WTC11 (cell line): ENCODE data around the gene SEMA6C. TPM values are rescaled to one million over a fixed set of nuclear protein-coding genes. Genes with fewer than 3 reads are reported as not detected.

Experiments
- ATAC-seq: fragments of 200-7000 bp; cut with Tn5 transposase; 2 replicates; pipeline ENCODE4 v1.10.0; 2021; ENCODE audit warnings: mild to moderate bottlenecking, moderate library complexity
- CTCF ChIA-PET: fragments of 300-600 bp; sonication (Branson Sonifier 250); formaldehyde crosslinking; loops from one replicate; lab custom pipeline; 2021; ENCODE audit warnings: antibody characterized with exemption; lab: Charles Lee
- POLR2A ChIA-PET: fragments of 350-600 bp; sonication (Branson Sonifier 250); formaldehyde crosslinking; loops from one replicate; lab custom pipeline; 2021; ENCODE audit warnings: antibody characterized with exemption; lab: Charles Lee
- DNase-seq: peaks from one replicate; pipeline ENCODE4 v3.0.0; 2021; ENCODE audit warnings: low spot score
- H3K27ac Mint-ChIP-seq: 2 replicates; pipeline ENCODE4 v1.8.0; 2021; ENCODE audit warnings: mixed read lengths
- H3K27me3 Mint-ChIP-seq: 2 replicates; pipeline ENCODE4 v1.8.0; 2021; ENCODE audit warnings: low read depth, mild to moderate bottlenecking, moderate library complexity, mixed read lengths
- H3K36me3 Mint-ChIP-seq: 2 replicates; pipeline ENCODE4 v1.8.0; 2021; ENCODE audit warnings: mixed read lengths
- H3K4me1 Mint-ChIP-seq: 2 replicates; pipeline ENCODE4 v1.8.0; 2022; ENCODE audit warnings: mixed read lengths
- H3K4me3 Mint-ChIP-seq: 2 replicates; pipeline ENCODE4 v1.8.0; 2021; ENCODE audit warnings: mild to moderate bottlenecking, moderate library complexity, mixed read lengths
- H3K9me3 Mint-ChIP-seq: 2 replicates; pipeline ENCODE4 v1.8.0; 2021; ENCODE audit warnings: mixed read lengths
- E2F5 ChIP-seq: sonication (generic); formaldehyde crosslinking; IDR thresholded peaks from 2 replicates; pipeline ENCODE4 v1.8.1; 2022; ENCODE audit warnings: mild to moderate bottlenecking, moderate library complexity, missing genetic modification reagents
- FOXK1 ChIP-seq: sonication (generic); formaldehyde crosslinking; IDR thresholded peaks from 2 replicates; pipeline ENCODE4 v1.8.0; 2022; ENCODE audit warnings: mild to moderate bottlenecking, moderate library complexity, missing genetic modification reagents
- HMGXB4 ChIP-seq: sonication (generic); formaldehyde crosslinking; IDR thresholded peaks from 2 replicates; pipeline ENCODE4 v1.8.1; 2023; ENCODE audit warnings: mild to moderate bottlenecking, moderate library complexity, missing genetic modification reagents
- NFE2L1 ChIP-seq: sonication (generic); formaldehyde crosslinking; IDR thresholded peaks from 2 replicates; pipeline ENCODE4 v1.8.1; 2023; ENCODE audit warnings: missing genetic modification reagents
- NR2C2 ChIP-seq: sonication (generic); formaldehyde crosslinking; IDR thresholded peaks from 2 replicates; pipeline ENCODE4 v1.8.0; 2022; ENCODE audit warnings: mild to moderate bottlenecking, missing genetic modification reagents
- STAT6 ChIP-seq: sonication (generic); formaldehyde crosslinking; conservative IDR thresholded peaks from 2 replicates; pipeline ENCODE4 v1.8.1; 2023; ENCODE audit warnings: mild to moderate bottlenecking, low read depth, missing genetic modification reagents, moderate library complexity
- TEAD4 ChIP-seq: sonication (generic); formaldehyde crosslinking; IDR thresholded peaks from 2 replicates; pipeline ENCODE4 v1.8.0; 2022; ENCODE audit warnings: mild to moderate bottlenecking, missing genetic modification reagents
- ZNF425 ChIP-seq: fragments of 250-450 bp; sonication (Bioruptor Pico); conservative IDR thresholded peaks from 2 replicates; pipeline ENCODE4 v1.9.0; 2021; ENCODE audit warnings: mild to moderate bottlenecking
- total RNA-seq: library from RNA; stranded (reverse); gene quantifications from 3 replicates; pipeline ENCODE4 v1.2.3, GENCODE V29; 2021
- TF ChIP-seq, protein P1 (sequence below): sonication (generic); formaldehyde crosslinking; IDR thresholded peaks from 2 replicates; pipeline ENCODE4 v1.8.0; 2022; ENCODE audit warnings: mild to moderate bottlenecking, missing genetic modification reagents
- TF ChIP-seq, protein P2 (sequence below): sonication (generic); formaldehyde crosslinking; IDR thresholded peaks from 2 replicates; pipeline ENCODE4 v1.8.0; 2022; ENCODE audit warnings: mild to moderate bottlenecking, missing genetic modification reagents
- TF ChIP-seq, protein P3 (sequence below): sonication (generic); formaldehyde crosslinking; IDR thresholded peaks from 2 replicates; pipeline ENCODE4 v1.8.1; 2022; ENCODE audit warnings: low read depth, missing genetic modification reagents, borderline replicate concordance

SEMA6C gene
- total RNA-seq, 1 experiment from 2014 or later, result 21.0 TPM

DNA sequence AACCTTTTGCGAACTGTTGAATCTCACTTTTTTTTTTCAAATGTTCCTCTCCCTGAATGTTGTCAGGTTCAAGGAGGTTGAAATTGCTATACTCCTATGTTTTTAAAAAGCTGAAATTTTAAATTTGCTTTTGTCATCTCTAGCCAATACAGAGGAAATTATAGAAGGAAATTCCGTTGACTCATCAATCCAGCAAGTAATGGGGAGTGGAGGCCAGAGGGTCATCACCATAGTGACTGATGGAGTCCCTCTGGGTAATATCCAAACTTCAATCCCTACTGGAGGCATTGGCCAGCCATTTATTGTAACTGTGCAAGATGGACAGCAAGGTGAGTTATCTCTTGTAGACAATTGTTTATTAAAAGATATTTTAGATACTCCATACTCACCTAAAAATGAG lies 39.5 kb downstream of the SEMA6C start:
- H3K4me3 Mint-ChIP-seq, result no peak overlapping the region
- ChIA-PET POLR2A (no interaction called here), CTCF (interaction anchor here (0.6 to 0.9 kb wide), 3 partner anchors 50 to 196 kb away, joined by 3 to 4 read pairs (median 4); partner anchors contain the start of gene TNFAIP8L2)
- H3K36me3 Mint-ChIP-seq, result no peaks in the 10 kb centered on the region
- DNase-seq, result no peak
- no peaks in the 10 kb centered on the region for H3K27me3 Mint-ChIP-seq
- TF ChIP-seq, protein P1, sequence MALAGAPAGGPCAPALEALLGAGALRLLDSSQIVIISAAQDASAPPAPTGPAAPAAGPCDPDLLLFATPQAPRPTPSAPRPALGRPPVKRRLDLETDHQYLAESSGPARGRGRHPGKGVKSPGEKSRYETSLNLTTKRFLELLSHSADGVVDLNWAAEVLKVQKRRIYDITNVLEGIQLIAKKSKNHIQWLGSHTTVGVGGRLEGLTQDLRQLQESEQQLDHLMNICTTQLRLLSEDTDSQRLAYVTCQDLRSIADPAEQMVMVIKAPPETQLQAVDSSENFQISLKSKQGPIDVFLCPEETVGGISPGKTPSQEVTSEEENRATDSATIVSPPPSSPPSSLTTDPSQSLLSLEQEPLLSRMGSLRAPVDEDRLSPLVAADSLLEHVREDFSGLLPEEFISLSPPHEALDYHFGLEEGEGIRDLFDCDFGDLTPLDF, result no peak
- TF ChIP-seq E2F5 (CRISPR knock-in tag), result no peak
- TF ChIP-seq STAT6, result no peak
- TF ChIP-seq TEAD4 (CRISPR knock-in tag), result no peak
- TF ChIP-seq HMGXB4 (CRISPR knock-in tag), result no peak
- TF ChIP-seq, protein P2, sequence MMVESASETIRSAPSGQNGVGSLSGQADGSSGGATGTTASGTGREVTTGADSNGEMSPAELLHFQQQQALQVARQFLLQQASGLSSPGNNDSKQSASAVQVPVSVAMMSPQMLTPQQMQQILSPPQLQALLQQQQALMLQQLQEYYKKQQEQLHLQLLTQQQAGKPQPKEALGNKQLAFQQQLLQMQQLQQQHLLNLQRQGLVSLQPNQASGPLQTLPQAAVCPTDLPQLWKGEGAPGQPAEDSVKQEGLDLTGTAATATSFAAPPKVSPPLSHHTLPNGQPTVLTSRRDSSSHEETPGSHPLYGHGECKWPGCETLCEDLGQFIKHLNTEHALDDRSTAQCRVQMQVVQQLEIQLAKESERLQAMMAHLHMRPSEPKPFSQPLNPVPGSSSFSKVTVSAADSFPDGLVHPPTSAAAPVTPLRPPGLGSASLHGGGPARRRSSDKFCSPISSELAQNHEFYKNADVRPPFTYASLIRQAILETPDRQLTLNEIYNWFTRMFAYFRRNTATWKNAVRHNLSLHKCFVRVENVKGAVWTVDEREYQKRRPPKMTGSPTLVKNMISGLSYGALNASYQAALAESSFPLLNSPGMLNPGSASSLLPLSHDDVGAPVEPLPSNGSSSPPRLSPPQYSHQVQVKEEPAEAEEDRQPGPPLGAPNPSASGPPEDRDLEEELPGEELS, result no peak
- no peak for TF ChIP-seq ZNF425 (CRISPR knock-in tag)
- TF ChIP-seq, protein P3, sequence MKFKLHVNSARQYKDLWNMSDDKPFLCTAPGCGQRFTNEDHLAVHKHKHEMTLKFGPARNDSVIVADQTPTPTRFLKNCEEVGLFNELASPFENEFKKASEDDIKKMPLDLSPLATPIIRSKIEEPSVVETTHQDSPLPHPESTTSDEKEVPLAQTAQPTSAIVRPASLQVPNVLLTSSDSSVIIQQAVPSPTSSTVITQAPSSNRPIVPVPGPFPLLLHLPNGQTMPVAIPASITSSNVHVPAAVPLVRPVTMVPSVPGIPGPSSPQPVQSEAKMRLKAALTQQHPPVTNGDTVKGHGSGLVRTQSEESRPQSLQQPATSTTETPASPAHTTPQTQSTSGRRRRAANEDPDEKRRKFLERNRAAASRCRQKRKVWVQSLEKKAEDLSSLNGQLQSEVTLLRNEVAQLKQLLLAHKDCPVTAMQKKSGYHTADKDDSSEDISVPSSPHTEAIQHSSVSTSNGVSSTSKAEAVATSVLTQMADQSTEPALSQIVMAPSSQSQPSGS (CRISPR knock-in tag), result no peak
- no peak for TF ChIP-seq FOXK1 (CRISPR knock-in tag)
- no peak for ATAC-seq
- H3K4me1 Mint-ChIP-seq, result no peaks in the 10 kb centered on the region
- no peaks in the 10 kb centered on the region for H3K9me3 Mint-ChIP-seq
- H3K27ac Mint-ChIP-seq, result no peak overlapping the region

DNA sequence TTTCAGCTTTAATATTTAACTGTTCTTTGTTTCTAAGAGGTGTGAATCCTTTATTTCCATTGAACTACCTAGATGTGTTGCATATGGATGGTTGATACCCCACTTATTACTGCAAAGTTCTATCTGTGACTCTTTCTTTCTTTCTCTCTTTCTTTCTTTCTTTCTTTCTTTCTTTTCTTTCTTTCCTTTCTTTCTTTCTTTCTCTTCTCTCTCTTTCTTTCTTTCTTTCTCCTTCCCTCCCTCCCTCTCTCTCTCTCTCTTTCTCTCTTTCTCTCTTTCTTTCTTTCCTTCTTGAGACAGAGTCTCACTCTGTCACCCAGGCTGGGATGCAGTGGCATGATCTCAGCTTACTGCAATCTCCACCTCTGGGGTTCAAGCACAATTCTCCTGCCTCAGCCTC lies 41.8 kb downstream of the SEMA6C start:
- H3K4me3 Mint-ChIP-seq, result no peak overlapping the region
- no peaks in the 10 kb centered on the region for H3K4me1 Mint-ChIP-seq
- H3K9me3 Mint-ChIP-seq, result no peaks in the 10 kb centered on the region
- H3K27me3 Mint-ChIP-seq, result no peaks in the 10 kb centered on the region
- CTCF ChIA-PET, result interaction anchor here (0.6 kb wide), 1 partner anchor 72 kb away, joined by 3 read pairs; the partner anchor contains the start of gene TMOD4
- POLR2A ChIA-PET, result no interaction called here
- H3K36me3 Mint-ChIP-seq, result no peaks in the 10 kb centered on the region
- H3K27ac Mint-ChIP-seq, result no peak overlapping the region
- DNase-seq, result no peak
- no peak for ATAC-seq
- no peak for TF ChIP-seq NR2C2 (CRISPR knock-in tag)
- no peak for TF ChIP-seq NFE2L1
